HT1080 (cell line): ENCODE results near the gene EEF1AKMT3. TPM values are rescaled to one million over a fixed set of nuclear protein-coding genes. Genes with fewer than 3 reads are reported as not detected.
"Not testable (repeated sequence)": the region's sequence is repeated elsewhere in the genome, so short reads cannot be mapped to it uniquely, and the experiment has no call there.

ENCODE experiments used
- DNase-seq: peaks from one replicate; pipeline ENCODE4 v3.0.0-alpha.2; 2015; ENCODE audit warnings: low read depth
- total RNA-seq: library from RNA; depleted of rRNA; stranded (reverse); fragments of >200 nt; shearing (Covaris generic); gene quantifications from 2 replicates; pipeline ENCODE4 v1.2.3, GENCODE V29; 2014

EEF1AKMT3 gene
- total RNA-seq, 1 experiment from 2014 or later = 7.0 TPM

GRCh38 chr12:57816001-57816854 is 43.8 kb downstream of the EEF1AKMT3 start:
- no peak for DNase-seq

- DNase-seq = no peak
Observed at GRCh38 chr12:57816855-57817151, 44.4 kb downstream of the EEF1AKMT3 start.

- DNase-seq = no peak
Observed at GRCh38 chr12:57817261-57817989, 45.0 kb downstream of the EEF1AKMT3 start.

GRCh38 chr12:57817990-57818331 is 45.5 kb downstream of the EEF1AKMT3 start:
- DNase-seq = not testable (repeated sequence)

- not testable (repeated sequence) for DNase-seq
Observed at GRCh38 chr12:57820119-57820518, 47.7 kb downstream of the EEF1AKMT3 start.

- not testable (repeated sequence) for DNase-seq
Observed at GRCh38 chr12:57821015-57821414, 48.6 kb downstream of the EEF1AKMT3 start.

- no peak for DNase-seq
Observed at GRCh38 chr12:57821474-57822214, 49.2 kb downstream of the EEF1AKMT3 start.

GRCh38 chr12:57822392-57823130 is 50.1 kb downstream of the EEF1AKMT3 start:
- DNase-seq = no peak

GRCh38 chr12:57823131-57823907 is 50.9 kb downstream of the EEF1AKMT3 start:
- DNase-seq = no peak

- DNase-seq = no peak
Observed at GRCh38 chr12:57823908-57824640, 51.7 kb downstream of the EEF1AKMT3 start.

GRCh38 chr12:57825451-57825850 is 53.0 kb downstream of the EEF1AKMT3 start:
- no peak for DNase-seq

GRCh38 chr12:57826400-57826799 is 54.0 kb downstream of the EEF1AKMT3 start:
- DNase-seq = no peak

GRCh38 chr12:57826966-57827365 is 54.6 kb downstream of the EEF1AKMT3 start:
- no peak for DNase-seq

- no peak for DNase-seq
Observed at GRCh38 chr12:57829025-57829777, 56.8 kb downstream of the EEF1AKMT3 start.

GRCh38 chr12:57830393-57830792 is 58.0 kb downstream of the EEF1AKMT3 start:
- DNase-seq = no peak
